DND-41 (cell line): ENCODE results near the gene COPS9.

Source experiments
- CTCF ChIP-seq: IDR thresholded peaks from 2 replicates; pipeline ENCODE4 v1.5.1; 2012; ENCODE audit warnings: borderline replicate concordance, low read length, moderate library complexity, mild to moderate bottlenecking; ENCODE audit not compliant: poor library complexity, severe bottlenecking; ENCODE audit errors: extremely low read depth
- EZH2 ChIP-seq: IDR thresholded peaks from 3 replicates; pipeline ENCODE4 v1.6.1; 2012; ENCODE audit warnings: borderline replicate concordance, low read depth, mild to moderate bottlenecking, moderate library complexity, low read length, inconsistent platforms; ENCODE audit not compliant: severe bottlenecking

GRCh38 chr2:240157147-240157470 lies 21.0 kb upstream of the COPS9 start:
- TF ChIP-seq CTCF (no peak), EZH2 (no peak)
